Measurements from ENCODE around the gene SNX25. TPM values are rescaled to one million over a fixed set of nuclear protein-coding genes. Genes with fewer than 3 reads are reported as not detected.
A peak's percentile ranks its signal among the peaks of the same experiment; 100 is the strongest.

The SNX25 gene
- total and polyA plus RNA-seq, 10 donors, result 9.6 to 49.6 (median 35.2) TPM

DNA sequence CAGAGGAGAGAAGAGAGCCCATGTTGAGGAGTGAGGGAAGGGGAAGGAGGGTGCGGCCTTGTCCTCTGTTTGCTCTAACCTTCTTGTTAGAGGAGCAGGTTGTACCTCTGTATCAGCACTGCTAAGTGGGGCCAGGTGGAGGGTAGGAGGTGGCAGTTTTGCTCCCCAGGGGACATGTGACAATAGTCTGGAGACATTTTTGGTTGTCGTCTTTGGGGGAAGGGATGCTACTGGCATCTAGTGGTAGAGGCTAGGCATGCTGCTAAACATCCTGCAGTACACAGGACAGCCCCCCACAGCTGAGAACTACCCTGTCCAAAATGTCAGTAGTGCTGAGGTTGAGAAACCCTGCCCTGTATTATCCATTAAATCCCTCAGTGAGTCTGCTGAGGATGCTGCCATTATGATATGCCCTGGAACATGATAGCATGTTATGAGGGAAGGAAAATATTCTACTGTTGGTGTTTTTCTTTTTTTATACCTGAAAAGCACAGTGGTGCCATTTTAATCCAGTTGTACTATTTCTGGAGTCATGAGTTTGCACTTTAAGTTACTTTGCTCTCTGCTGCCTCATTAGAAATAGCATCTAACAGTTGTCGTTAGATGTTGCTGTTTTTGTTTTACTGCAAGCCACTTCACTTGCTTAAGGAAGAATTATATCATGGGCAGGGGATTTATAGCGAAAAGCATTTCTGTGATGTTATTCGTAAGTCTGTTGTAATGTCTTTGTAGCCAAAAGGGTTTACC lies 95.7 kb downstream of the SNX25 start:
- Histone ChIP-seq H3K36me3 (peaks cover 0 to 31% (median 0%) of the 10 kb centered on the region in 6 donors), H3K4me3 (no peak overlapping the region), H3K27me3 (replicated peaks in 1 of 7) (no peaks in the 10 kb centered on the region), H3K4me1 (peaks cover 0 to 14% (median 5%) of the 10 kb centered on the region in 6 donors), H3K27ac (no peak overlapping the region), H3K9me3 (no peaks in the 10 kb centered on the region)
- TF ChIP-seq CTCF (IDR thresholded peaks at IDR 0.05 in 8 of 11, conservative IDR thresholded peaks at IDR 0.05 in 3 of 11) (peak in 9 of 11 experiments; percentile 18 to 53 (median 45)), POLR2AphosphoS5 (IDR thresholded peaks at IDR 0.05) (no peak)
- WGBS, 5 donors, result 72 to 78% (median 76%) methylated on average over 5 of the region's 5 CpGs
- intact Hi-C loops (cut with DNase I; ENCODE audit: low total_unique reads), result no loop called here
- no peak for DNase-seq

DNA sequence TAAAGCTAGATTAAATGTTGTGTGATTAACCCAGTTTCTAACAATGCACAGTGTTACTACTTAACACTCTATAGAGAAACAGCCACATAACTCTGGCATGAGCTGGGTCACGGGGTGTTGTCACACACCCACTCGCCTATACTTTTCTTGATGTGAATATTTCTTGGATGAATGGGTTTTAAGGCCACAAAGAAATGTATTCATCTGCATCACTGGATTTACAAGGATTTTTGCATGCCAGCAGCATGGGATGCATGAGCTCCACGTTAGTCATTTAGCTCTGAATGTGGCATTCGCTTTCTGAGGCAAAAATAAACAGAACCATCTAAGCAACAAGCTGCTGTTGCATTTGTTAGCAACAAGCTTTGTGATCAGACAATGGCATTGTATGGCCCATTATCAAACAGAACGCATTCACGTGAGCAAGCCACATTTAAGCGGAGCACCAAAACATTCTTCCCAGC lies 96.6 kb downstream of the SNX25 start:
- no peak for TF ChIP-seq CTCF (IDR thresholded peaks at IDR 0.05 in 8 of 11, conservative IDR thresholded peaks at IDR 0.05 in 3 of 11)
- no peak for DNase-seq
- intact Hi-C loops (cut with DNase I; ENCODE audit: low total_unique reads), result no loop called here
- Histone ChIP-seq H3K4me3 (no peak overlapping the region), H3K9me3 (no peaks in the 10 kb centered on the region), H3K27me3 (replicated peaks in 1 of 7) (no peaks in the 10 kb centered on the region), H3K4me1 (peaks cover 0 to 23% (median 5%) of the 10 kb centered on the region in 6 donors), H3K27ac (no peak overlapping the region), H3K36me3 (peaks cover 0 to 39% (median 1%) of the 10 kb centered on the region in 6 donors)
- WGBS, 5 donors, result 84 to 95% (median 94%) methylated on average over 7 of the region's 7 CpGs

DNA sequence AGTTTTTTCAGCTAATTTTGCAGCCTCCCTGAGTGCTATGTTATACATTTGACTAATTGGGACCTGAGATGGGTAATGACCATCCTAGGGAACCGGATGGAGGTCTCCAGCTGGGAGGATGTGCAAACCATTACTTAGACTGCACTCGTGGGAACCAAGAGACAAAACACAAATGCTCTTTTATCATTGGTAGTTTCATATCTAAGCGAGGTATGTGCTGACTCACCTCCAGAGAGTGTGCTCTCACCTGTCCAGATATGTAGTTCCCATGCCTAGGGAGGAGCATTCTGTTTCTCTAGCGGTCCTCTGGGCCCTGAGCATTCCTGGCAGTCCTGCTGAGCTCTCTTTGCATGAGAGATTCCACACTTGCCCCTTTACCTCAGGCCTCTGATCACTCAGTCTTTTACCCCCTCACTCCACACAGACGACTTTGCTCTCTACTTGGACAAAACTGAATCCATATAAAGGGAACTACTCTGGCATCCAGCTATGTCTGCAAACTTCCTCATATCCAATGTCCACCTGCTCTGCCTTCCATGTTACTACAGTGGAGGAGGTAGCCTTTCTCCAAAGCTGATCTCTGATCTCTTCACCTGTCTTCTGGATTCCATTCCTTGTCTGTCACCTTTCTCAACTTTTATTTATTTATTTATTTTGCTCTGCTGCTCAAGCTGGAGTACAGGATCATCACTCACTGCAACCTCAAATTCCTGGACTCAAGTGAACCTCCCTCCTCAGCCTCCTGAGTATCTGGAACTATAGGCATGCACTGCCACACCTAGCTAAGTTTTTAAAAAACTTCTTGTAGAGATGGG lies 97.9 kb downstream of the SNX25 start:
- Histone ChIP-seq H3K27me3 (replicated peaks in 1 of 7) (no peaks in the 10 kb centered on the region), H3K4me1 (peaks cover 0 to 29% (median 5%) of the 10 kb centered on the region in 6 donors), H3K4me3 (no peak overlapping the region), H3K27ac (no peak overlapping the region), H3K9me3 (no peaks in the 10 kb centered on the region), H3K36me3 (peaks cover 0 to 51% (median 9%) of the 10 kb centered on the region in 6 donors)
- 68 to 85% (median 72%) methylated on average over 5 of the region's 5 CpGs for WGBS, 5 donors
- intact Hi-C loops (cut with DNase I; ENCODE audit: low total_unique reads), result no loop called here
- no peak for DNase-seq
- TF ChIP-seq CTCF (IDR thresholded peaks at IDR 0.05 in 8 of 11, conservative IDR thresholded peaks at IDR 0.05 in 3 of 11) (no peak), POLR2AphosphoS5 (IDR thresholded peaks at IDR 0.05) (no peak), POLR2A (IDR thresholded peaks at IDR 0.05) (no peak)

- H3K9me3 ChIP-seq, result no peaks in the 10 kb centered on the region
- peaks cover 0 to 72% (median 20%) of the 10 kb centered on the region in 6 donors for H3K36me3 ChIP-seq
- intact Hi-C loops (cut with DNase I; ENCODE audit: low total_unique reads), result no loop called here
- peaks cover 0 to 26% (median 4%) of the 10 kb centered on the region in 6 donors for H3K4me1 ChIP-seq
- TF ChIP-seq POLR2AphosphoS5 (IDR thresholded peaks at IDR 0.05), result no peak
- TF ChIP-seq POLR2A (IDR thresholded peaks at IDR 0.05), result no peak
- TF ChIP-seq CTCF (IDR thresholded peaks at IDR 0.05 in 8 of 11, conservative IDR thresholded peaks at IDR 0.05 in 3 of 11), result no peak
- peak overlapping the region in 3 of 8 donors; percentile 6 to 50 (median 42) for H3K27ac ChIP-seq
- no peak overlapping the region for H3K4me3 ChIP-seq
- DNase-seq, result no peak
- H3K27me3 ChIP-seq (replicated peaks in 1 of 7), result no peaks in the 10 kb centered on the region
- 48 to 65% (median 57%) methylated on average over 4 of the region's 4 CpGs for WGBS, 5 donors
Measured at GRCh38 chr4:185309770-185310169, 100.4 kb downstream of the SNX25 start.
